Chondrocyte (in vitro differentiated cells): Measurements from ENCODE around the gene ACOXL. TPM values are rescaled to one million over a fixed set of nuclear protein-coding genes. Genes with fewer than 3 reads are reported as not detected.

Experiments used
- DNase-seq: peaks from one replicate; pipeline ENCODE4 v3.0.0; 2021; ENCODE audit warnings: mixed read lengths, low spot score
- H3K27ac Mint-ChIP-seq: one replicate; pipeline ENCODE4 v1.8.0; 2021; ENCODE audit warnings: mild to moderate bottlenecking, moderate library complexity, mixed read lengths; ENCODE audit not compliant: unreplicated experiment
- H3K27me3 Mint-ChIP-seq: 2 replicates; pipeline ENCODE4 v1.8.0; 2021; ENCODE audit warnings: low read depth, mixed read lengths
- H3K36me3 Mint-ChIP-seq: 2 replicates; pipeline ENCODE4 v1.8.0; 2021; ENCODE audit warnings: low read depth, mixed read lengths
- H3K4me1 Mint-ChIP-seq: 2 replicates; pipeline ENCODE4 v1.8.0; 2021; ENCODE audit warnings: low read depth, mild to moderate bottlenecking, mixed read lengths
- H3K4me3 Mint-ChIP-seq: one replicate; pipeline ENCODE4 v1.8.0; 2021; ENCODE audit warnings: mild to moderate bottlenecking, moderate library complexity, mixed read lengths; ENCODE audit not compliant: unreplicated experiment
- H3K9me3 Mint-ChIP-seq: 2 replicates; pipeline ENCODE4 v1.8.0; 2021; ENCODE audit warnings: low read depth, mixed read lengths
- total RNA-seq: library from RNA; stranded (reverse); gene quantifications from 3 replicates; pipeline ENCODE4 v1.2.1, GENCODE V29; 2021
- TF ChIP-seq, protein P1 (sequence below): fragments of 200-600 bp; sonication (generic); IDR thresholded peaks from 2 replicates; pipeline ENCODE4 v1.5.0; 2021; ENCODE audit warnings: antibody characterized with exemption, mild to moderate bottlenecking, moderate library complexity

Gene ACOXL
- total RNA-seq, 1 donor from 2014 or later, result not detected

DNA sequence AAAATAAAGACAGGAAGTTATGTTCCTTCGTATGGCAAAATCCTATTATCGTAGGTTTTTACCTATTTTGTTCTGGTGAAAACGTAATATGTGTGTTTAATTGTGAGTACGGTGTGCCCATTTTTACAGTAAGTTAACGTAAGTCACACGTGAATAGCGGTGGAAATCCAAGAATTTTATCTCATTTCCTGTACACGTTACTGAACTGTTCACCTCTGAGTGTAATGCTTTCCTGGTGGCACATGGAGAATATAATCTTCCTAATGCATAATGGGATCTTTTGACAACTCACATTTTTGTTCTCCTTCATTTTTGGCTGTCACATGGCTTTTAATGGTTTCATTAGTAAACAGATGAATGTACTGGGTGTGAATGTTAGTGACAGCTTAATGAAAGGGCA, 416.6 kb downstream of the ACOXL start:
- TF ChIP-seq, protein P1, sequence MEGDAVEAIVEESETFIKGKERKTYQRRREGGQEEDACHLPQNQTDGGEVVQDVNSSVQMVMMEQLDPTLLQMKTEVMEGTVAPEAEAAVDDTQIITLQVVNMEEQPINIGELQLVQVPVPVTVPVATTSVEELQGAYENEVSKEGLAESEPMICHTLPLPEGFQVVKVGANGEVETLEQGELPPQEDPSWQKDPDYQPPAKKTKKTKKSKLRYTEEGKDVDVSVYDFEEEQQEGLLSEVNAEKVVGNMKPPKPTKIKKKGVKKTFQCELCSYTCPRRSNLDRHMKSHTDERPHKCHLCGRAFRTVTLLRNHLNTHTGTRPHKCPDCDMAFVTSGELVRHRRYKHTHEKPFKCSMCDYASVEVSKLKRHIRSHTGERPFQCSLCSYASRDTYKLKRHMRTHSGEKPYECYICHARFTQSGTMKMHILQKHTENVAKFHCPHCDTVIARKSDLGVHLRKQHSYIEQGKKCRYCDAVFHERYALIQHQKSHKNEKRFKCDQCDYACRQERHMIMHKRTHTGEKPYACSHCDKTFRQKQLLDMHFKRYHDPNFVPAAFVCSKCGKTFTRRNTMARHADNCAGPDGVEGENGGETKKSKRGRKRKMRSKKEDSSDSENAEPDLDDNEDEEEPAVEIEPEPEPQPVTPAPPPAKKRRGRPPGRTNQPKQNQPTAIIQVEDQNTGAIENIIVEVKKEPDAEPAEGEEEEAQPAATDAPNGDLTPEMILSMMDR, result no peak
- no peaks in the 10 kb centered on the region for H3K9me3 Mint-ChIP-seq
- no peak overlapping the region for H3K4me3 Mint-ChIP-seq
- no peaks in the 10 kb centered on the region for H3K27me3 Mint-ChIP-seq
- no peak for DNase-seq
- H3K36me3 Mint-ChIP-seq, result peaks cover 14% of the 10 kb centered on the region
- no peak overlapping the region for H3K27ac Mint-ChIP-seq
- peaks cover 5% of the 10 kb centered on the region for H3K4me1 Mint-ChIP-seq

DNA sequence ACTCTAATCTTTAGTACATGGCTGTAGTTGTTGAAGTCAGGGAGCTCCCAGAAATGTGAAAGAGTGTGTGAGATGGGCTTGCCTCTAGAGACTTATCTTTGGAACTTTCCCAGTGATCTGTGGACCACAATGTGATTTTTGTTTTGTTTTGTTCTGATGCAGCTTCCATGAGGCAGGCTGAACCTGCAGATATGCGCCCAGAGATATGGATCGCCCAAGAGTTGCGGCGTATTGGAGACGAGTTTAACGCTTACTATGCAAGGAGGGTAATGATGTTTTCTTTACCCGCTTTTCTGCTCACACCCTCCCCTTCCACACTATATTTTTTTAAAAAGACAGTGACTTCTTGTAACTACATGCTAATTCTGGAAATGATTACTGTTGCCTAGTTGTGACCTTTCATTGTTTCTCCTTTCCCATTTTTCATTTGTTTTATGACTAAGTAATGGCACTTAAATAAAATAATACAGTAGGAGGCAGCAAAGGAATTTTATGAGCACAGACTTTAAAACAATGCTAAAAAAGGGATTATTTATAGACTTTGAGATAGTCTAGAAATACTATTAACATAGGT, 417.6 kb downstream of the ACOXL start:
- Mint-ChIP-seq H3K9me3 (no peaks in the 10 kb centered on the region), H3K27me3 (no peaks in the 10 kb centered on the region), H3K4me1 (peaks cover 5% of the 10 kb centered on the region), H3K36me3 (peaks cover 12% of the 10 kb centered on the region), H3K27ac (no peak overlapping the region), H3K4me3 (no peak overlapping the region)
- TF ChIP-seq, protein P1, result peak; percentile 62
- no peak for DNase-seq

DNA sequence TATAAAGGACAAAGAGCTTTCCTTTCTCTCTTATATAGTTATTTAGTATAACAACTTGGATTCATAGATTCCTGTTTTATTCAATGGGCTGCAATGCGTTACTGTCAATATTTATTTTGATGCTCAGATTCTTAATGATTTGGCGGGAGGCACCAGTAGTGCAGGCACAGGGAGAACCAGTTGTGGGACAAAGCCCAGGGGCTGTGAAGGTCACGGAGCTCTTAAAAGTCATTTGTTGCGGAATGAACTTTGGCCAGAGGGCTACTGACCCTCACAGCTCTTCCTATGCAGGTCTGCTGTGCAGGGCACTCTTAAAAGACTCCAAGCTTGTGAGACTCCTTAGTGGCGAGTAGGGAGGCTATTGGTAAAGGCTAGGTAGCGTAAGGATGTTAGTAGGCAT, 422.4 kb downstream of the ACOXL start:
- Mint-ChIP-seq H3K27me3 (no peaks in the 10 kb centered on the region), H3K4me3 (no peak overlapping the region), H3K4me1 (peaks cover 17% of the 10 kb centered on the region), H3K36me3 (peaks cover 17% of the 10 kb centered on the region), H3K27ac (no peak overlapping the region), H3K9me3 (no peaks in the 10 kb centered on the region)
- no peak for DNase-seq
- TF ChIP-seq, protein P1, result no peak

DNA sequence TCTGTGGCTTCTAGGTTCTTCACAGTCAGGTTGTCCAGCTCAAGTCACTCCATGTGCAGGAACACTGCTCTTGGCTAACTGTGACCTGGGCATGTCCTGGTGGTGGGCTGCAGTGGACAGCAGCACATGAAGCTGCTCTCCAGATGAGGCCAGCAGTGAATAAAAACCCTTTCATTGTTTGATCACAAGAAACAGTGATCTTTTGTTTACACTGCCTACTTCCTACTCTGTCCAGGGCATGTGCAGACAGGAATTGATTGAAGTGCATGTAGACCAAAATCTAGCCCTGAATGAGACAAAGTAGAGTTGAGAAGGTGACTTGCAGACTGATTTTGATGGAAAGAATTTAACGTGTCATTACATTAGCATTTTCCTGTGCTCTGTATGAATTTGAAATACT, 423.2 kb downstream of the ACOXL start:
- no peaks in the 10 kb centered on the region for H3K27me3 Mint-ChIP-seq
- no peak overlapping the region for H3K27ac Mint-ChIP-seq
- TF ChIP-seq, protein P1, result no peak
- H3K9me3 Mint-ChIP-seq, result no peaks in the 10 kb centered on the region
- peaks cover 22% of the 10 kb centered on the region for H3K4me1 Mint-ChIP-seq
- H3K36me3 Mint-ChIP-seq, result peaks cover 20% of the 10 kb centered on the region
- DNase-seq, result no peak
- no peak overlapping the region for H3K4me3 Mint-ChIP-seq

DNA sequence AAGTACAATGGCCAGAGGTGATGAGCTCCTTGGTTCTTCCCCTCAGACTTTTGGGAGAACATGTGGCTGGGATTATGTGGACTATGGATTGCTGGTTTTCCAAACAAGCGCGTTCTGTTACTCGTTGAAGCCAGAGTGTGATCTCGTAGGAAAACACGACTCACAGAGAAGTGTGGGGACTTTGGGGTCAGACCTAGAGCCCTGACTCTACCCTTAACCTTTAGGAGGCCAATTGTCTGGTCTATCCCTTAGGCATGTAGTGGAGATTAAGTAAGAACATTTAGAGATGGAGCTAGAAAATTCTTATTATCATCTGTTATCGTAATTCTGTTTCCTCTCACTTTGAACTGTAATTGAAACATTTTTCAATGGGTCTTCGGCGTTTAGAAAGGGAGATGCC, 424.2 kb downstream of the ACOXL start:
- Mint-ChIP-seq H3K4me1 (peaks cover 31% of the 10 kb centered on the region), H3K27ac (no peak overlapping the region), H3K36me3 (peaks cover 15% of the 10 kb centered on the region), H3K4me3 (no peak overlapping the region), H3K9me3 (no peaks in the 10 kb centered on the region), H3K27me3 (no peaks in the 10 kb centered on the region)
- no peak for DNase-seq
- TF ChIP-seq, protein P1, result no peak
